Right renal pelvis (tissue), 4 donors: ENCODE results near the gene CCDC3. TPM values are rescaled to one million over a fixed set of nuclear protein-coding genes. Genes with fewer than 3 reads are reported as not detected.

Experiments used
- DNase-seq, 4 donors: peaks; one replicate each; pipeline ENCODE4 v3.0.0-alpha.2; 2013; ENCODE audit warnings: low read depth in 4 of 4, low spot score in 3 of 4, missing footprints in 1 of 4
- polyA plus RNA-seq, 4 donors: library from polyadenylated mRNA; unstranded; fragments of 120-200 nt; gene quantifications; one replicate each; pipeline ENCODE4 v1.2.1, GENCODE V29; 2013; ENCODE audit not compliant: insufficient read length in 4 of 4

Gene CCDC3
- polyA plus RNA-seq, 4 donors, result 10.7 to 14.9 (median 13.1) TPM

- DNase-seq, result no peak
These were observed 35.9 kb downstream of the CCDC3 start for GRCh38 chr10:12965571-12965970.

GRCh38 chr10:12962556-12962955 lies 39.0 kb downstream of the CCDC3 start:
- DNase-seq, result no peak

- no peak for DNase-seq
These were observed 39.9 kb downstream of the CCDC3 start for GRCh38 chr10:12961416-12962205.

- DNase-seq, result no peak
These were observed 40.6 kb downstream of the CCDC3 start for GRCh38 chr10:12960941-12961340.

GRCh38 chr10:12960334-12960898 lies 41.1 kb downstream of the CCDC3 start:
- DNase-seq, result peak in 2 of 4 donors; percentile 53 to 60

GRCh38 chr10:12958546-12959110 lies 42.9 kb downstream of the CCDC3 start:
- no peak for DNase-seq

GRCh38 chr10:12957081-12957480 lies 44.4 kb downstream of the CCDC3 start:
- DNase-seq, result no peak

- no peak for DNase-seq
These were observed 46.6 kb downstream of the CCDC3 start for GRCh38 chr10:12954866-12955265.

- no peak for DNase-seq
These were observed 50.9 kb downstream of the CCDC3 start for GRCh38 chr10:12950583-12951128.

GRCh38 chr10:12949248-12949647 lies 52.3 kb downstream of the CCDC3 start:
- no peak for DNase-seq

- no peak for DNase-seq
These were observed 53.8 kb downstream of the CCDC3 start for GRCh38 chr10:12947741-12948140.

GRCh38 chr10:12946372-12946771 lies 55.1 kb downstream of the CCDC3 start:
- no peak for DNase-seq

GRCh38 chr10:12945690-12946359 lies 55.7 kb downstream of the CCDC3 start:
- DNase-seq, result no peak

- DNase-seq, result no peak
These were observed 56.6 kb downstream of the CCDC3 start for GRCh38 chr10:12944931-12945330.

- DNase-seq, result no peak
These were observed 58.1 kb downstream of the CCDC3 start for GRCh38 chr10:12943425-12943824.

GRCh38 chr10:12941966-12942365 lies 59.5 kb downstream of the CCDC3 start:
- DNase-seq, result no peak

- DNase-seq, result no peak
These were observed 60.7 kb downstream of the CCDC3 start for GRCh38 chr10:12940791-12941190.

GRCh38 chr10:12938271-12938670 lies 63.2 kb downstream of the CCDC3 start:
- no peak for DNase-seq

- no peak for DNase-seq
These were observed 64.0 kb downstream of the CCDC3 start for GRCh38 chr10:12937527-12937926.

- DNase-seq, result no peak
These were observed 66.7 kb downstream of the CCDC3 start for GRCh38 chr10:12934777-12935176.

GRCh38 chr10:12929381-12929780 lies 72.1 kb downstream of the CCDC3 start:
- no peak for DNase-seq
